Measurements from ENCODE around the gene TSPAN12. TPM values are rescaled to one million over a fixed set of nuclear protein-coding genes. Genes with fewer than 3 reads are reported as not detected.

TSPAN12 gene
- total RNA-seq, 1 experiment from 2014 or later: 7.4 TPM

DNA sequence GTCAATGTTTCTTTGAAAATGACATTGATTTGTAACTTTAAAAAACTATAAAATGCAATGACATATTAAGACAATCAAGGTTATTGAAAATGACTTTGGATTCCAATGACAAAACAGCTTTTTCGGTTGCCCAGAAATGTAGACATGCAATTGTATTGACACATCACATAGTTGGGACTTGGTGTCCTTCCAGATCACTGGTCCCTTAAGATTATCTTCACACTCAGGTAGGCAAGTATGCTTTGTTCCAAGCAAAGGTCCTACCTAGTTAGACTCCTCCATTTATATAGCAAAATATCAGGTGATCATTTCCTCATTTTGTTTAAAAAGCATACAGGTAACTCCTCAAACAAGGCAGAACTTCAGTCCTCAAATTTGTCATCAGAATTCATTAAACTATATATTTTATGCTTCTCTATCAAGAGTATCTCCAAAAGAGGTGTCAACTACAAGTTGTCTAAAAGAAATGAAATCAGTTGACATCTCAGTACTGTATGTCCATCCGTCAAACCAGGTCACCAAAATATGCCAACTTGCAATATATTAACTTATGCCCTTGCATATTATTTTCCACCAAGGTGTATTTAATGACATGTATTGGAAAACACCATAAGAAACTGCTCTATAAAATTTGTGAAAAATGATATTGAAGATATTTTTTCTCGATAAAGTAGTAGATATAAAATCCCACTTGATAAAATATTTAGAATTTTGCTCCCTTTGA is 64.6 kb downstream of the TSPAN12 start:
- Histone ChIP-seq H3K9me3 (ENCODE audit: control insufficient read depth in 1 of 2, insufficient read depth in 1 of 2, low read depth in 1 of 2, low read length in 2 of 2) (no peaks in the 10 kb centered on the region), H2AFZ (ENCODE audit: low read depth, low read length, poor library complexity, severe bottlenecking) (no peak overlapping the region), H3K9me2 (ENCODE audit: insufficient read depth) (no peaks in the 10 kb centered on the region), H4K20me1 (ENCODE audit: insufficient read depth) (no peaks in the 10 kb centered on the region), H3K4me2 (ENCODE audit: low read length) (no peak overlapping the region), H3K79me2 (ENCODE audit: insufficient read depth, low read length) (no peaks in the 10 kb centered on the region), H3K27me3 (ENCODE audit: insufficient read depth, low read length) (no peaks in the 10 kb centered on the region), H3K9ac (ENCODE audit: low read length) (no peak overlapping the region), H3K4me1 (ENCODE audit: control insufficient read depth in 1 of 2, insufficient read depth in 2 of 2, low read length in 2 of 2) (peaks cover 2 to 10% of the 10 kb centered on the region in 2 experiments; a peak in 3 of 4 replicates), H3K27ac (ENCODE audit: low read depth, low read length) (no peak overlapping the region), H3K36me3 (ENCODE audit: control insufficient read depth in 1 of 2, insufficient read depth in 2 of 2, low read length in 2 of 2) (no peaks in the 10 kb centered on the region), H3K4me3 (replicated peaks in 1 of 2; ENCODE audit: low read depth in 1 of 2, low read length in 2 of 2) (no peak overlapping the region)
- intact Hi-C loops (cut with micrococcal nuclease): loop anchor here (5.0 kb wide), 1 partner anchor 314 kb away; no protein-coding TSS in a partner anchor
- ATAC-seq (no peak), DNase-seq (ENCODE audit: low read depth, low spot score) (no peak)
- BruUV-seq (replicated peaks): no TSS peak
- POLR2A ChIA-PET: no interaction called here
- CTCF ChIA-PET: interaction anchor here (1.4 to 3.4 kb wide), 5 partner anchors 13 to 283 kb away, joined by 3 to 13 read pairs (median 6); no protein-coding TSS in a partner anchor
- TF ChIP-seq FOSL1 (IDR thresholded peaks at IDR 0.05; ENCODE audit: low read depth): no peak
- TF ChIP-seq, protein P1, sequence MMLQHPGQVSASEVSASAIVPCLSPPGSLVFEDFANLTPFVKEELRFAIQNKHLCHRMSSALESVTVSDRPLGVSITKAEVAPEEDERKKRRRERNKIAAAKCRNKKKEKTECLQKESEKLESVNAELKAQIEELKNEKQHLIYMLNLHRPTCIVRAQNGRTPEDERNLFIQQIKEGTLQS (IDR thresholded peaks at IDR 0.05): no peak
- no peak for TF ChIP-seq ZNF274 (IDR thresholded peaks at IDR 0.05; ENCODE audit: low read depth, low read length)
- TF ChIP-seq, protein P2, sequence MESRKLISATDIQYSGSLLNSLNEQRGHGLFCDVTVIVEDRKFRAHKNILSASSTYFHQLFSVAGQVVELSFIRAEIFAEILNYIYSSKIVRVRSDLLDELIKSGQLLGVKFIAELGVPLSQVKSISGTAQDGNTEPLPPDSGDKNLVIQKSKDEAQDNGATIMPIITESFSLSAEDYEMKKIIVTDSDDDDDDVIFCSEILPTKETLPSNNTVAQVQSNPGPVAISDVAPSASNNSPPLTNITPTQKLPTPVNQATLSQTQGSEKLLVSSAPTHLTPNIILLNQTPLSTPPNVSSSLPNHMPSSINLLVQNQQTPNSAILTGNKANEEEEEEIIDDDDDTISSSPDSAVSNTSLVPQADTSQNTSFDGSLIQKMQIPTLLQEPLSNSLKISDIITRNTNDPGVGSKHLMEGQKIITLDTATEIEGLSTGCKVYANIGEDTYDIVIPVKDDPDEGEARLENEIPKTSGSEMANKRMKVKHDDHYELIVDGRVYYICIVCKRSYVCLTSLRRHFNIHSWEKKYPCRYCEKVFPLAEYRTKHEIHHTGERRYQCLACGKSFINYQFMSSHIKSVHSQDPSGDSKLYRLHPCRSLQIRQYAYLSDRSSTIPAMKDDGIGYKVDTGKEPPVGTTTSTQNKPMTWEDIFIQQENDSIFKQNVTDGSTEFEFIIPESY (IDR thresholded peaks at IDR 0.05; ENCODE audit: extremely low read depth, insufficient replicate concordance, low read length): no peak
- TF ChIP-seq CBX3 (IDR thresholded peaks at IDR 0.05; ENCODE audit: low read depth): no peak
- no peak for TF ChIP-seq POLR2A (IDR thresholded peaks at IDR 0.05; ENCODE audit: borderline replicate concordance, extremely low read depth, insufficient read depth, insufficient read length)
- TF ChIP-seq TCF7L2 (IDR thresholded peaks at IDR 0.05; ENCODE audit: borderline replicate concordance, extremely low read depth, insufficient read depth, insufficient read length): no peak
- no peak for TF ChIP-seq RAD21 (IDR thresholded peaks at IDR 0.05; ENCODE audit: low read depth)
- no peak for TF ChIP-seq YY1 (IDR thresholded peaks at IDR 0.05; ENCODE audit: extremely low read depth, insufficient replicate concordance, low read depth, low read length)
- no peak for TF ChIP-seq EZH2 (IDR thresholded peaks at IDR 0.05)
- no peak for TF ChIP-seq SRF (IDR thresholded peaks at IDR 0.05; ENCODE audit: low read depth)
- TF ChIP-seq ELF1 (IDR thresholded peaks at IDR 0.05; ENCODE audit: borderline replicate concordance, low read depth): no peak
- TF ChIP-seq, protein P3, sequence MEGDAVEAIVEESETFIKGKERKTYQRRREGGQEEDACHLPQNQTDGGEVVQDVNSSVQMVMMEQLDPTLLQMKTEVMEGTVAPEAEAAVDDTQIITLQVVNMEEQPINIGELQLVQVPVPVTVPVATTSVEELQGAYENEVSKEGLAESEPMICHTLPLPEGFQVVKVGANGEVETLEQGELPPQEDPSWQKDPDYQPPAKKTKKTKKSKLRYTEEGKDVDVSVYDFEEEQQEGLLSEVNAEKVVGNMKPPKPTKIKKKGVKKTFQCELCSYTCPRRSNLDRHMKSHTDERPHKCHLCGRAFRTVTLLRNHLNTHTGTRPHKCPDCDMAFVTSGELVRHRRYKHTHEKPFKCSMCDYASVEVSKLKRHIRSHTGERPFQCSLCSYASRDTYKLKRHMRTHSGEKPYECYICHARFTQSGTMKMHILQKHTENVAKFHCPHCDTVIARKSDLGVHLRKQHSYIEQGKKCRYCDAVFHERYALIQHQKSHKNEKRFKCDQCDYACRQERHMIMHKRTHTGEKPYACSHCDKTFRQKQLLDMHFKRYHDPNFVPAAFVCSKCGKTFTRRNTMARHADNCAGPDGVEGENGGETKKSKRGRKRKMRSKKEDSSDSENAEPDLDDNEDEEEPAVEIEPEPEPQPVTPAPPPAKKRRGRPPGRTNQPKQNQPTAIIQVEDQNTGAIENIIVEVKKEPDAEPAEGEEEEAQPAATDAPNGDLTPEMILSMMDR (IDR thresholded peaks at IDR 0.05 in 2 of 3, conservative IDR thresholded peaks at IDR 0.05 in 1 of 3; ENCODE audit: borderline replicate concordance in 1 of 3, insufficient read depth in 1 of 3, low read depth in 2 of 3, low read length in 2 of 3): no peak
- no peak for TF ChIP-seq JUND (IDR thresholded peaks at IDR 0.05)
- TF ChIP-seq SIN3A (IDR thresholded peaks at IDR 0.05; ENCODE audit: low read depth): no peak
- no peak for TF ChIP-seq SP1 (IDR thresholded peaks at IDR 0.05; ENCODE audit: low read depth)
- TF ChIP-seq EZH2phosphoT487 (IDR thresholded peaks at IDR 0.05; ENCODE audit: borderline replicate concordance): no peak
- TF ChIP-seq ZFX (IDR thresholded peaks at IDR 0.05): no peak
- TF ChIP-seq CEBPB (IDR thresholded peaks at IDR 0.05; ENCODE audit: low read depth): no peak
- RAD21 ChIA-PET (ENCODE audit: low non-redundant PET in 1 of 2, low total read pairs in 2 of 2, uncharacterized antibody in 2 of 2, unreplicated experiment in 2 of 2): no interaction called here
